ENCODE data around the gene ABHD16B.
A peak's percentile ranks its signal among the peaks of the same experiment; 100 is the strongest.
"Not testable (repeated sequence)": the region's sequence is repeated elsewhere in the genome, so short reads cannot be mapped to it uniquely, and the experiment has no call there.

ABHD16B gene

DNA sequence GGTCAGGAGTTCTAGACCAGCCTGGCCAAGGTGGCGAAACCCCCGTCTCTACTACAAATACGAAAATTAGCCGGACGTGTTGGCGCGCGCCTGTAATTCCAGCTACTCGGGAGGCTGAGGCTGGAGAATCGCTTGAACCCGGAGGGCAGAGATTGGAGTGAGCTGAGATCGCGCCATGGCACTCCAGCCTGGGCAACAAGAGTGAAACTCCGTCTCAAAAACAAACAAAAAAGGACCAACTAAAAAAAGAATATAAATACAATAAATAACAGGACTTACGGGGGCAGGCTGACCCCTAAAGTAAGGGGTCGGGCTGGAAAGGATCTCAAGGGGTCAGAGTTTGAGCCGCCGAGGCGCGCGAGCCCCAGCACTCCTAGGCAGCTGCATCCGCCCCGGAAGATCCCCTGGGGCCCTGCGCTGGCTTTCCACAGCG is 3.3 kb downstream of the ABHD16B start:
- H4K20me1 ChIP-seq (ENCODE audit: insufficient read depth, low read length): no peaks in the 10 kb centered on the region
- H3K79me2 ChIP-seq (ENCODE audit: low read length): peaks cover 51% of the 10 kb centered on the region
- H3K4me1 ChIP-seq (ENCODE audit: low read length): peaks cover 9% of the 10 kb centered on the region; the same call in 1 of the 2 replicates
- peak overlapping the region; percentile 92 for H3K4me2 ChIP-seq (ENCODE audit: low read length)
- TF ChIP-seq EZH2phosphoT487 (IDR thresholded peaks at IDR 0.05; ENCODE audit: low read depth) (no peak), CTCF (IDR thresholded peaks at IDR 0.05; ENCODE audit: low read depth, low read length) (no peak)
- peak overlapping the region; percentile 64; the same call in 1 of the 2 replicates for H2AFZ ChIP-seq (ENCODE audit: low read depth, low read length)
- peak overlapping the region; percentile 82 for H3K9ac ChIP-seq (ENCODE audit: low read length)
- H3K36me3 ChIP-seq (replicated peaks; ENCODE audit: low read depth, low read length): peaks cover 28% of the 10 kb centered on the region
- no peaks in the 10 kb centered on the region for H3K9me3 ChIP-seq (ENCODE audit: insufficient read depth, low read length)
- H3K27me3 ChIP-seq (ENCODE audit: low read depth, low read length): no peaks in the 10 kb centered on the region
- peak overlapping the region; percentile 77 for H3K27ac ChIP-seq (ENCODE audit: low read length)
- peak overlapping the region; percentile 98 for H3K4me3 ChIP-seq (ENCODE audit: low read length)

DNA sequence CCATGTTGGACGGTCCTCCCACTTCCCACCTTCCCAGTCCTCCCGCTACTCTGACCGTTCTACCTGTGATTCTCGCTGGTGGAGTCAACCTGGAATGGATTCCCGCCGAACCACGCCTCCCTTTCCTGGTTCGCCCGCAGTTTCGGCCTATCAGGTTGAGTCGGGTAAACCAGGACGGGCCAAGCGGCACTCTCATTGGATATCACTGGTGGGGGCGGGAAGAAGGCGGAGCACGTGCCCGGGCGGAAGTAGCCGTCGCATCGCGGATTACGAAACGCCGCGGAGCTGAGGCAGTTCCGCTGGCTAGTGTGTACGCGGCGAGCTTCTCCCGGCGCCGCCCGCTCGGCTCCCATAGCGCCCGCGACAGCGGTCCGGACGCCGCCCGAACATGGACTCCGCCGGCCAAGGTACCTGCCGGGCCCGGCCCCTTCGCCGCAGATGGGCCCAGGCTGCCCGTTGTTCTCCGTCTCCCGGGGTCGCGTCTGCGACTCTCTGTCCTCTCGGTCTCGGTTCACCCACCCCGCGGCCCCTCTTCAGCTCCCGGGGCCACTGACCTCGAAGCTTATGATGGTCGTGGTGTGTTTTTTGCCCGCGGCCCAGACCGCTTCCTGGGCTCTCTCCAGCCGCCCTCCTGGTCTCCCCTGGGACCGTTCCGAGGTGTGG is 3.8 kb downstream of the ABHD16B start, which contains the start of gene TPD52L2:
TPD52L2 (plus strand) TSS at position 293 of the 663 bp plus-strand sequence; CDS start at position 389, 96 bp downstream.
- peak within 1 kb of the TSS; percentile 64; the same call in 1 of the 2 replicates for H2AFZ ChIP-seq (ENCODE audit: low read depth, low read length)
- peaks cover 9% of the 10 kb centered on the region; the same call in 1 of the 2 replicates for H3K4me1 ChIP-seq (ENCODE audit: low read length)
- peak within 1 kb of the TSS; percentile 98 for H3K4me3 ChIP-seq (ENCODE audit: low read length)
- H3K4me2 ChIP-seq (ENCODE audit: low read length): peak within 1 kb of the TSS; percentile 92
- H3K9ac ChIP-seq (ENCODE audit: low read length): peak within 1 kb of the TSS; percentile 94
- peaks cover 32% of the 10 kb centered on the region for H3K36me3 ChIP-seq (replicated peaks; ENCODE audit: low read depth, low read length)
- H3K27ac ChIP-seq (ENCODE audit: low read length): peak within 1 kb of the TSS; percentile 77
- H3K79me2 ChIP-seq (ENCODE audit: low read length): peaks cover 51% of the 10 kb centered on the region
- no peak for TF ChIP-seq EZH2phosphoT487 (IDR thresholded peaks at IDR 0.05; ENCODE audit: low read depth)
- TF ChIP-seq CTCF (IDR thresholded peaks at IDR 0.05; ENCODE audit: low read depth, low read length): no peak
- no peaks in the 10 kb centered on the region for H3K27me3 ChIP-seq (ENCODE audit: low read depth, low read length)
- H4K20me1 ChIP-seq (ENCODE audit: insufficient read depth, low read length): no peaks in the 10 kb centered on the region
- no peaks in the 10 kb centered on the region for H3K9me3 ChIP-seq (ENCODE audit: insufficient read depth, low read length)

GRCh38 chr20:63867042-63867441 is 5.7 kb downstream of the ABHD16B start:
- H3K27ac ChIP-seq (ENCODE audit: low read length); H3K9ac ChIP-seq (ENCODE audit: low read length); H3K27me3 ChIP-seq (ENCODE audit: low read depth, low read length); H3K4me2 ChIP-seq (ENCODE audit: low read length); H3K9me3 ChIP-seq (ENCODE audit: insufficient read depth, low read length); H2AFZ ChIP-seq (ENCODE audit: low read depth, low read length); H4K20me1 ChIP-seq (ENCODE audit: insufficient read depth, low read length); H3K4me1 ChIP-seq (ENCODE audit: low read length); H3K4me3 ChIP-seq (ENCODE audit: low read length): not testable (repeated sequence)
- Histone ChIP-seq H3K79me2 (ENCODE audit: low read length) (peaks cover 51% of the 10 kb centered on the region), H3K36me3 (replicated peaks; ENCODE audit: low read depth, low read length) (peaks cover 23% of the 10 kb centered on the region)

- Histone ChIP-seq H3K36me3 (replicated peaks; ENCODE audit: low read depth, low read length) (peaks cover 21% of the 10 kb centered on the region), H3K9ac (ENCODE audit: low read length) (no peak overlapping the region), H3K9me3 (ENCODE audit: insufficient read depth, low read length) (no peaks in the 10 kb centered on the region), H3K4me1 (ENCODE audit: low read length) (peaks cover 7% of the 10 kb centered on the region; the same call in 1 of the 2 replicates), H4K20me1 (ENCODE audit: insufficient read depth, low read length) (no peaks in the 10 kb centered on the region), H3K27ac (ENCODE audit: low read length) (no peak overlapping the region), H2AFZ (ENCODE audit: low read depth, low read length) (no peak overlapping the region), H3K4me2 (ENCODE audit: low read length) (no peak overlapping the region), H3K79me2 (ENCODE audit: low read length) (peaks cover 48% of the 10 kb centered on the region), H3K4me3 (ENCODE audit: low read length) (no peak overlapping the region), H3K27me3 (ENCODE audit: low read depth, low read length) (no peaks in the 10 kb centered on the region)
- no peak for TF ChIP-seq CTCF (IDR thresholded peaks at IDR 0.05; ENCODE audit: low read depth, low read length)
- TF ChIP-seq EZH2phosphoT487 (IDR thresholded peaks at IDR 0.05; ENCODE audit: low read depth): no peak
Measured at GRCh38 chr20:63868264-63868663, 7.0 kb downstream of the ABHD16B start.
